Measurements from ENCODE around the gene SARS1.

- TF ChIP-seq CTCF (IDR thresholded peaks at IDR 0.05) (no peak), POLR2A (IDR thresholded peaks at IDR 0.05) (no peak)
These were observed 38.6 kb downstream of the SARS1 start for GRCh38 chr1:109252167-109252892.

Measured in esophagus squamous epithelium (tissue), 4 donors.